Loucy (cell line): Measurements from ENCODE around the gene CCDC28A.

Experiments
- H2AFZ ChIP-seq: fragments of 200-600 bp; sonication (generic); 2 replicates; pipeline ENCODE4 v1.6.0; 2016; ENCODE audit warnings: antibody characterized with exemption, mild to moderate bottlenecking, low read length, moderate library complexity
- H3F3A ChIP-seq: fragments of 200-600 bp; 2 replicates; pipeline ENCODE4 v1.6.0; 2016; ENCODE audit warnings: antibody characterized with exemption, low read depth, mild to moderate bottlenecking
- H3K27me3 ChIP-seq: fragments of 200-600 bp; sonication (generic); 2 replicates; pipeline ENCODE4 v1.6.1; 2014; ENCODE audit warnings: low read length, mild to moderate bottlenecking; ENCODE audit not compliant: insufficient read depth, poor library complexity, severe bottlenecking
- H3K36me3 ChIP-seq: fragments of 200-600 bp; sonication (generic); 2 replicates; pipeline ENCODE4 v1.6.1; 2016; ENCODE audit warnings: low read length; ENCODE audit not compliant: insufficient read depth
- H3K4me1 ChIP-seq: fragments of 200-600 bp; sonication (generic); 2 replicates; pipeline ENCODE4 v1.5.1; 2014; ENCODE audit warnings: low read length, mild to moderate bottlenecking; ENCODE audit not compliant: insufficient read depth, poor library complexity, severe bottlenecking
- H3K4me2 ChIP-seq: fragments of 200-600 bp; sonication (generic); 2 replicates; pipeline ENCODE4 v1.6.0; 2014; ENCODE audit warnings: antibody characterized with exemption, low read length, low read depth, mild to moderate bottlenecking; ENCODE audit not compliant: poor library complexity, severe bottlenecking
- H3K4me3 ChIP-seq: fragments of 200-600 bp; sonication (generic); 2 replicates; pipeline ENCODE4 v1.5.1; 2014; ENCODE audit warnings: low read length, mild to moderate bottlenecking, mixed read lengths; ENCODE audit not compliant: poor library complexity, severe bottlenecking
- H3K79me2 ChIP-seq: fragments of 200-600 bp; sonication (generic); 2 replicates; pipeline ENCODE4 v1.6.1; 2014; ENCODE audit warnings: low read length; ENCODE audit not compliant: insufficient read depth
- H3K9ac ChIP-seq: fragments of 200-600 bp; sonication (generic); 2 replicates; pipeline ENCODE4 v1.6.0; 2014; ENCODE audit warnings: mild to moderate bottlenecking, low read depth, low read length, moderate library complexity; ENCODE audit not compliant: poor library complexity, severe bottlenecking
- H3K9me2 ChIP-seq: fragments of 200-600 bp; sonication (generic); replicated peaks from 2 replicates; pipeline ENCODE4 v1.6.1; 2016; ENCODE audit warnings: low read depth, low read length, mixed read lengths
- H3K9me3 ChIP-seq: fragments of 200-600 bp; sonication (generic); 2 replicates; pipeline ENCODE4 v1.6.1; 2014; ENCODE audit warnings: mild to moderate bottlenecking, antibody characterized with exemption, low read length, low read depth; ENCODE audit not compliant: insufficient read depth
- H4K20me1 ChIP-seq: fragments of 200-600 bp; sonication (generic); 2 replicates; pipeline ENCODE4 v1.6.0; 2014; ENCODE audit warnings: antibody characterized with exemption, low read length, mild to moderate bottlenecking; ENCODE audit not compliant: insufficient read depth, poor library complexity, severe bottlenecking
- EZH2phosphoT487 ChIP-seq: fragments of 200-600 bp; IDR thresholded peaks from 2 replicates; pipeline ENCODE4 v1.6.1; 2018; ENCODE audit warnings: antibody characterized with exemption, mild to moderate bottlenecking, moderate library complexity, borderline replicate concordance
- TF ChIP-seq, protein P1 (sequence below): fragments of 200-600 bp; sonication (generic); conservative IDR thresholded peaks from 2 replicates; pipeline ENCODE4 v1.5.1; 2014; ENCODE audit warnings: mild to moderate bottlenecking, antibody characterized with exemption, low read length

The CCDC28A gene

DNA sequence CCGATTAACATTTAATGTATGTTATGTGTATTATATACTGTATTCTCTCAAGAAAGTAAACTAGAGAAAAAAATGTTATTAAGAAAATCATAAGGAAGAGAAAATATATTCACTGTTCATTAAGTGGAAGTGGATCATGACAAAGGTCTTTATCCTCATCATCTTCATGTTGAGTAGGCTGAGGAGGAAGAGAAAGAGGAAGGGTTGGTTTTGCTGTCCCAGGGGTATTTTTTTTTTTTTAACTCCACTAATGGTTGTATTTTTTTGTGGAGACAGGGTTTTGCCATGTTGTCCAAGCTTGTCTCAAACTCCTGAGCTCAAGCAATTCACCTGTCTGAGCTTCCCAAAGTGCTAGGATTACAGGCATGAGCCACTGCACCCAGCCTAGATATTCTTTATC is 33.3 kb downstream of the CCDC28A start:
- H3K4me3 ChIP-seq: no peak overlapping the region
- H3K4me2 ChIP-seq: no peak overlapping the region
- H2AFZ ChIP-seq: no peak overlapping the region
- no peaks in the 10 kb centered on the region for H3K79me2 ChIP-seq
- no peaks in the 10 kb centered on the region for H3K27me3 ChIP-seq
- no peaks in the 10 kb centered on the region for H3K9me3 ChIP-seq
- H3F3A ChIP-seq: no peaks in the 10 kb centered on the region
- H3K36me3 ChIP-seq: no peaks in the 10 kb centered on the region
- TF ChIP-seq EZH2phosphoT487: no peak
- TF ChIP-seq, protein P1, sequence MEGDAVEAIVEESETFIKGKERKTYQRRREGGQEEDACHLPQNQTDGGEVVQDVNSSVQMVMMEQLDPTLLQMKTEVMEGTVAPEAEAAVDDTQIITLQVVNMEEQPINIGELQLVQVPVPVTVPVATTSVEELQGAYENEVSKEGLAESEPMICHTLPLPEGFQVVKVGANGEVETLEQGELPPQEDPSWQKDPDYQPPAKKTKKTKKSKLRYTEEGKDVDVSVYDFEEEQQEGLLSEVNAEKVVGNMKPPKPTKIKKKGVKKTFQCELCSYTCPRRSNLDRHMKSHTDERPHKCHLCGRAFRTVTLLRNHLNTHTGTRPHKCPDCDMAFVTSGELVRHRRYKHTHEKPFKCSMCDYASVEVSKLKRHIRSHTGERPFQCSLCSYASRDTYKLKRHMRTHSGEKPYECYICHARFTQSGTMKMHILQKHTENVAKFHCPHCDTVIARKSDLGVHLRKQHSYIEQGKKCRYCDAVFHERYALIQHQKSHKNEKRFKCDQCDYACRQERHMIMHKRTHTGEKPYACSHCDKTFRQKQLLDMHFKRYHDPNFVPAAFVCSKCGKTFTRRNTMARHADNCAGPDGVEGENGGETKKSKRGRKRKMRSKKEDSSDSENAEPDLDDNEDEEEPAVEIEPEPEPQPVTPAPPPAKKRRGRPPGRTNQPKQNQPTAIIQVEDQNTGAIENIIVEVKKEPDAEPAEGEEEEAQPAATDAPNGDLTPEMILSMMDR: no peak
- no peaks in the 10 kb centered on the region for H3K4me1 ChIP-seq
- H3K9ac ChIP-seq: no peak overlapping the region
- no peaks in the 10 kb centered on the region for H3K9me2 ChIP-seq
- no peaks in the 10 kb centered on the region for H4K20me1 ChIP-seq

GRCh38 chr6:138809677-138810076 is 36.1 kb downstream of the CCDC28A start:
- H3K4me1 ChIP-seq: no peaks in the 10 kb centered on the region
- H3K27me3 ChIP-seq: no peaks in the 10 kb centered on the region
- H3K4me3 ChIP-seq: no peak overlapping the region
- no peaks in the 10 kb centered on the region for H3F3A ChIP-seq
- no peak for TF ChIP-seq EZH2phosphoT487
- H4K20me1 ChIP-seq: no peaks in the 10 kb centered on the region
- H3K36me3 ChIP-seq: no peaks in the 10 kb centered on the region
- H3K9ac ChIP-seq: no peak overlapping the region
- H2AFZ ChIP-seq: no peak overlapping the region
- H3K4me2 ChIP-seq: no peak overlapping the region
- no peaks in the 10 kb centered on the region for H3K9me2 ChIP-seq
- H3K79me2 ChIP-seq: no peaks in the 10 kb centered on the region
- no peaks in the 10 kb centered on the region for H3K9me3 ChIP-seq

DNA sequence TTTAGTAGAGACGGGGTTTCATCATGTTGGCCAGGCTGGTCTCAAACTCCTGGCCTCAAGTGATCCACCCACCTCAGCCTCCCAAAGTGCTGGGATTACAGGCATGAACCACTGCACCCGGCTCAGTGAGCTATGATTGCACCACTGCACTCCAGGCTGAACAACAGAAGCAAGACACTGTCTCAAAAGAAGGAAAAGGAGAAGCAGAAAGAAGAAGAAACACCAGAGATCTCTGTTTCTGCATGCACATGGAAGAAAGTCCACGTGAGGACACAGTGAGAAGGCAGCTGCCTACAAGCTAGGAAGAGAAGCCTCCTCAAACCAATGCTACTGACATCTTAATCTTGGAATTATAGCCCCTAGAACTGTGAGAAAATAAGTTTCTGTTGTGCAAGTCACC is 38.3 kb downstream of the CCDC28A start:
- Histone ChIP-seq H3F3A (no peaks in the 10 kb centered on the region), H3K27me3 (no peaks in the 10 kb centered on the region), H3K36me3 (no peaks in the 10 kb centered on the region), H3K79me2 (no peaks in the 10 kb centered on the region), H3K9me2 (no peaks in the 10 kb centered on the region), H3K9me3 (no peaks in the 10 kb centered on the region), H3K4me2 (no peak overlapping the region), H3K9ac (no peak overlapping the region), H4K20me1 (no peaks in the 10 kb centered on the region), H3K4me1 (no peaks in the 10 kb centered on the region), H3K4me3 (no peak overlapping the region), H2AFZ (no peak overlapping the region)
- TF ChIP-seq EZH2phosphoT487: no peak
- TF ChIP-seq, protein P1: no peak

GRCh38 chr6:138814179-138814834 is 40.7 kb downstream of the CCDC28A start:
- TF ChIP-seq, protein P1: no peak
- no peak for TF ChIP-seq EZH2phosphoT487
- Histone ChIP-seq H2AFZ (peak overlapping the region; percentile 44; the same call in 1 of the 2 replicates), H3K79me2 (no peaks in the 10 kb centered on the region), H3K36me3 (no peaks in the 10 kb centered on the region), H3K9ac (no peak overlapping the region), H4K20me1 (no peaks in the 10 kb centered on the region), H3K4me1 (no peaks in the 10 kb centered on the region), H3K9me3 (no peaks in the 10 kb centered on the region), H3F3A (no peaks in the 10 kb centered on the region), H3K4me3 (no peak overlapping the region), H3K27me3 (no peaks in the 10 kb centered on the region), H3K4me2 (no peak overlapping the region), H3K9me2 (no peaks in the 10 kb centered on the region)
